HCT116 (cell line): Measurements from ENCODE around the gene TENM4. TPM values are rescaled to one million over a fixed set of nuclear protein-coding genes. Genes with fewer than 3 reads are reported as not detected.
A peak's percentile ranks its signal among the peaks of the same experiment; 100 is the strongest.

Source experiments
- ATAC-seq: fragments of 200-7000 bp; cut with Tn5 transposase; 2 replicates; pipeline ENCODE4 v1.9.1; 2020; ENCODE audit warnings: mild to moderate bottlenecking, moderate library complexity
- BruUV-seq: library from RNA; stranded (reverse); fragments of 400-500 nt; replicated peaks from 2 replicates; lab custom pipeline; 2021; lab: Mats Ljungman, UMichigan
- CTCF ChIA-PET: fragments of 300-600 bp; sonication (Branson Sonifier 250); formaldehyde crosslinking; loops from one replicate; lab custom pipeline; 2021; ENCODE audit warnings: antibody characterized with exemption; lab: Charles Lee
- POLR2A ChIA-PET: fragments of 300-600, 350-600 bp; sonication (Branson Sonifier 250); formaldehyde crosslinking; loops from one replicate; lab custom pipeline; 2021; ENCODE audit warnings: antibody characterized with exemption; lab: Charles Lee
- RAD21 ChIA-PET, 2 experiments: fragments of 300-600 bp; sonication (Branson Sonifier 250); formaldehyde crosslinking; loops; one replicate each; lab custom pipeline; 2023; ENCODE audit warnings: low total read pairs in 2 of 2; ENCODE audit not compliant: uncharacterized antibody in 2 of 2, unreplicated experiment in 2 of 2, low non-redundant PET in 1 of 2; lab: Charles Lee
- DNase-seq: peaks from one replicate; pipeline ENCODE4 v3.0.0-alpha.2; 2010; ENCODE audit warnings: low read depth, low spot score
- H2AFZ ChIP-seq: fragments of 200-600 bp; shearing (Covaris generic), sonication (generic); 2 replicates; pipeline ENCODE4 v1.6.1; 2017; ENCODE audit warnings: low read depth, mixed run types, mixed read lengths, antibody characterized with exemption, low read length; ENCODE audit not compliant: poor library complexity, severe bottlenecking
- H3K27ac ChIP-seq: 2 replicates; pipeline ENCODE4 v1.5.1; 2012; ENCODE audit warnings: low read depth, low read length
- H3K27me3 ChIP-seq: fragments of 200-600 bp; sonication (generic); 2 replicates; pipeline ENCODE4 v1.6.1; 2016; ENCODE audit warnings: mixed run types, low read length, mixed read lengths; ENCODE audit not compliant: insufficient read depth
- H3K36me3 ChIP-seq, 2 experiments: fragments of 200-500 bp in 1 of 2; fragments of 200-600 bp in 1 of 2; sonication (Bioruptor generic) in 1 of 2; sonication (generic) in 1 of 2; 2 replicates each; pipeline versions ENCODE4 v1.5.1 to v1.6.1; 2014 to 2016; ENCODE audit warnings: low read length in 2 of 2, inconsistent platforms in 1 of 2, mixed read lengths in 1 of 2, mixed run types in 1 of 2; ENCODE audit not compliant: insufficient read depth in 2 of 2, control insufficient read depth in 1 of 2
- H3K4me1 ChIP-seq, 2 experiments: fragments of 200-600 bp in 1 of 2; sonication (generic) in 1 of 2; 2 replicates each; pipeline versions ENCODE4 v1.5.1 to v1.6.1; 2012 to 2017; ENCODE audit warnings: low read length in 2 of 2, inconsistent platforms in 1 of 2, mild to moderate bottlenecking in 1 of 2, mixed read lengths in 1 of 2, mixed run types in 1 of 2, moderate library complexity in 1 of 2; ENCODE audit not compliant: insufficient read depth in 2 of 2, control insufficient read depth in 1 of 2
- H3K4me2 ChIP-seq: fragments of 200-600 bp; sonication (generic); 2 replicates; pipeline ENCODE4 v1.6.1; 2017; ENCODE audit warnings: mixed run types, low read length, mixed read lengths
- H3K4me3 ChIP-seq, 2 experiments: fragments of 200-600 bp in 1 of 2; sonication (generic) in 1 of 2; replicated peaks in 1 of 2; 2 replicates each; pipeline ENCODE4 v1.5.1; 2011 to 2016; ENCODE audit warnings: low read length in 2 of 2, control low read depth in 1 of 2, low read depth in 1 of 2, mild to moderate bottlenecking in 1 of 2, mixed read lengths in 1 of 2, mixed run types in 1 of 2
- H3K79me2 ChIP-seq: fragments of 200-600 bp; sonication (generic); 2 replicates; pipeline ENCODE4 v1.6.1; 2017; ENCODE audit warnings: mild to moderate bottlenecking, mixed run types, low read length, moderate library complexity, mixed read lengths; ENCODE audit not compliant: insufficient read depth
- H3K9ac ChIP-seq: fragments of 200-600 bp; sonication (generic); 2 replicates; pipeline ENCODE4 v1.6.1; 2016; ENCODE audit warnings: low read length, mixed read lengths
- H3K9me2 ChIP-seq: fragments of 200-600 bp; sonication (generic), shearing (Covaris generic); 2 replicates; pipeline ENCODE4 v1.6.1; 2017; ENCODE audit warnings: mixed run types, mild to moderate bottlenecking, moderate library complexity; ENCODE audit not compliant: insufficient read depth
- H3K9me3 ChIP-seq, 2 experiments: fragments of 200-500 bp in 1 of 2; fragments of 200-600 bp in 1 of 2; sonication (Bioruptor generic) in 1 of 2; sonication (generic) in 1 of 2; 2 replicates each; pipeline ENCODE4 v1.6.1; 2014 to 2017; ENCODE audit warnings: low read length in 2 of 2, mixed read lengths in 2 of 2, inconsistent platforms in 1 of 2, low read depth in 1 of 2, mild to moderate bottlenecking in 1 of 2, mixed run types in 1 of 2, moderate library complexity in 1 of 2; ENCODE audit not compliant: control insufficient read depth in 1 of 2, insufficient read depth in 1 of 2
- H4K20me1 ChIP-seq: fragments of 200-600 bp; sonication (generic), shearing (Covaris generic); 2 replicates; pipeline ENCODE4 v1.6.1; 2017; ENCODE audit warnings: mixed run types, mild to moderate bottlenecking, moderate library complexity; ENCODE audit not compliant: insufficient read depth
- CBX3 ChIP-seq: IDR thresholded peaks from 2 replicates; pipeline ENCODE4 v1.6.1; 2012; ENCODE audit warnings: low read depth
- ELF1 ChIP-seq: IDR thresholded peaks from 2 replicates; pipeline ENCODE4 v1.6.1; 2012; ENCODE audit warnings: low read depth, borderline replicate concordance
- EZH2 ChIP-seq: fragments of 200-600 bp; sonication (generic); IDR thresholded peaks from 2 replicates; pipeline ENCODE4 v1.6.1; 2017; ENCODE audit warnings: antibody characterized with exemption, mixed run types
- EZH2phosphoT487 ChIP-seq: fragments of 200-600 bp; IDR thresholded peaks from 2 replicates; pipeline ENCODE4 v1.6.1; 2018; ENCODE audit warnings: antibody characterized with exemption, borderline replicate concordance
- POLR2A ChIP-seq: IDR thresholded peaks from 2 replicates; pipeline ENCODE4 v1.7.0; 2011; ENCODE audit warnings: borderline replicate concordance; ENCODE audit not compliant: insufficient read depth, insufficient read length; ENCODE audit errors: extremely low read depth
- POLR2AphosphoS5 ChIP-seq: IDR thresholded peaks from 2 replicates; pipeline ENCODE4 v1.6.1; 2011; ENCODE audit warnings: mild to moderate bottlenecking, low read depth, low read length, moderate library complexity
- SIN3A ChIP-seq: IDR thresholded peaks from 2 replicates; pipeline ENCODE4 v1.6.1; 2012; ENCODE audit warnings: low read depth
- SP1 ChIP-seq: IDR thresholded peaks from 2 replicates; pipeline ENCODE4 v1.6.1; 2012; ENCODE audit warnings: low read depth
- TCF7L2 ChIP-seq: IDR thresholded peaks from 2 replicates; pipeline ENCODE4 v1.7.0; 2011; ENCODE audit warnings: borderline replicate concordance, inconsistent platforms; ENCODE audit not compliant: insufficient read depth, insufficient read length; ENCODE audit errors: extremely low read depth
- ZFX ChIP-seq: fragments of 450-650 bp; IDR thresholded peaks from 2 replicates; pipeline ENCODE4 v1.6.1; 2017
- intact Hi-C: fragments of 100-400 bp; cut with micrococcal nuclease; formaldehyde crosslinking; loops from 2 replicates; pipeline ENCODE4 v1.10.0; 2022
- total RNA-seq: library from RNA; stranded (reverse); gene quantifications from one replicate; pipeline ENCODE4 v1.2.1, GENCODE V29; 2021; ENCODE audit not compliant: unreplicated experiment
- TF ChIP-seq, protein P1 (sequence below): IDR thresholded peaks from 2 replicates; pipeline ENCODE4 v1.6.1; 2011; ENCODE audit warnings: mild to moderate bottlenecking, low read length, moderate library complexity; ENCODE audit not compliant: insufficient replicate concordance; ENCODE audit errors: extremely low read depth
- TF ChIP-seq, protein P2 (sequence below): IDR thresholded peaks from 2 replicates; pipeline ENCODE4 v1.6.1; 2012
- TF ChIP-seq, protein P3 (sequence below), 3 experiments: fragments of 200-600 bp in 1 of 3; sonication (generic) in 1 of 3; IDR thresholded peaks in 2 of 3; conservative IDR thresholded peaks in 1 of 3; 2 replicates each; pipeline ENCODE4 v1.5.1; 2012 to 2017; ENCODE audit warnings: low read depth in 2 of 3, low read length in 2 of 3, antibody characterized with exemption in 1 of 3, borderline replicate concordance in 1 of 3, control low read depth in 1 of 3, mild to moderate bottlenecking in 1 of 3, mixed read lengths in 1 of 3, mixed run types in 1 of 3, moderate library complexity in 1 of 3; ENCODE audit not compliant: insufficient read depth in 1 of 3

TENM4 gene
- total RNA-seq, 1 experiment from 2014 or later, result 0.05 TPM

DNA sequence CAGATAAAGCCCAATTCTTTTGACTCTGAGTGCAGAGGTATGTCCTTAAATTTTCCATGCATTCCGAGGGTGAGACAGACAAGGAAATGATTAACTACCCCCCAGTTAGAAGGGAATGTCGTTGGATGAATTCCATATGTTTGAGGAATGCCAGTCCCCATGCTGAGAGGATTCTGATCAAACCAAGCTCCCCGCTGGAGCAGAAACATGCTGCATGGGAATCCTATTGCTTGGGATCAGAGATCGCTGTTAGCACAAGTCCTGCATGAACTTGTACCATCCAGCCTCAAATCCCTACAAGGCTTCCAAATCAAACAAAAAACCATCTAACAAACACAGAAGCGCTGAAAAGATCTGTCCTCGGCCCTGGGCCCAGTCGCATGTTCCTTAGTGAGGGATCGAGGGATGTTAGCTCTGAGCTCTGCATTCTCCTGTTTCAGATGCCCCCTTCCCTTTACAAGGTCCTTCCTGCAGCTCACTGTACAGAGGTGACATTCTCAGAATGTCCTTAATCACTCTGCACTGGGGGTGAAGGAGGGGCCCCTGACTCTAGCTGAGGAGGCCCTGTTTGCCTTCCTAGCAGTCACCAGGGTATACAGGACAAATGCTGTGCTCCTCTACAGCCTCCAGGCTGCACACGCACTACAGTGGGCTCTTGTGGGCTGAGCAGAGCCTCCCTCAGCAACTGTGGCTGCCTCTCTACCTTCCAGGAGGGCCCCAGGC is 353.4 kb downstream of the TENM4 start:
- no peak overlapping the region for H3K4me3 ChIP-seq
- H3K9me3 ChIP-seq, result no peaks in the 10 kb centered on the region
- no peak overlapping the region for H2AFZ ChIP-seq
- H3K27me3 ChIP-seq, result no peaks in the 10 kb centered on the region
- TF ChIP-seq, protein P1, sequence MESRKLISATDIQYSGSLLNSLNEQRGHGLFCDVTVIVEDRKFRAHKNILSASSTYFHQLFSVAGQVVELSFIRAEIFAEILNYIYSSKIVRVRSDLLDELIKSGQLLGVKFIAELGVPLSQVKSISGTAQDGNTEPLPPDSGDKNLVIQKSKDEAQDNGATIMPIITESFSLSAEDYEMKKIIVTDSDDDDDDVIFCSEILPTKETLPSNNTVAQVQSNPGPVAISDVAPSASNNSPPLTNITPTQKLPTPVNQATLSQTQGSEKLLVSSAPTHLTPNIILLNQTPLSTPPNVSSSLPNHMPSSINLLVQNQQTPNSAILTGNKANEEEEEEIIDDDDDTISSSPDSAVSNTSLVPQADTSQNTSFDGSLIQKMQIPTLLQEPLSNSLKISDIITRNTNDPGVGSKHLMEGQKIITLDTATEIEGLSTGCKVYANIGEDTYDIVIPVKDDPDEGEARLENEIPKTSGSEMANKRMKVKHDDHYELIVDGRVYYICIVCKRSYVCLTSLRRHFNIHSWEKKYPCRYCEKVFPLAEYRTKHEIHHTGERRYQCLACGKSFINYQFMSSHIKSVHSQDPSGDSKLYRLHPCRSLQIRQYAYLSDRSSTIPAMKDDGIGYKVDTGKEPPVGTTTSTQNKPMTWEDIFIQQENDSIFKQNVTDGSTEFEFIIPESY, result no peak
- TF ChIP-seq POLR2A (no peak), SIN3A (no peak), CBX3 (no peak), EZH2 (no peak), ELF1 (no peak), POLR2AphosphoS5 (no peak), SP1 (no peak), TCF7L2 (no peak), ZFX (no peak), EZH2phosphoT487 (no peak)
- TF ChIP-seq, protein P2, sequence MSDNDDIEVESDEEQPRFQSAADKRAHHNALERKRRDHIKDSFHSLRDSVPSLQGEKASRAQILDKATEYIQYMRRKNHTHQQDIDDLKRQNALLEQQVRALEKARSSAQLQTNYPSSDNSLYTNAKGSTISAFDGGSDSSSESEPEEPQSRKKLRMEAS, result no peak
- TF ChIP-seq, protein P3, sequence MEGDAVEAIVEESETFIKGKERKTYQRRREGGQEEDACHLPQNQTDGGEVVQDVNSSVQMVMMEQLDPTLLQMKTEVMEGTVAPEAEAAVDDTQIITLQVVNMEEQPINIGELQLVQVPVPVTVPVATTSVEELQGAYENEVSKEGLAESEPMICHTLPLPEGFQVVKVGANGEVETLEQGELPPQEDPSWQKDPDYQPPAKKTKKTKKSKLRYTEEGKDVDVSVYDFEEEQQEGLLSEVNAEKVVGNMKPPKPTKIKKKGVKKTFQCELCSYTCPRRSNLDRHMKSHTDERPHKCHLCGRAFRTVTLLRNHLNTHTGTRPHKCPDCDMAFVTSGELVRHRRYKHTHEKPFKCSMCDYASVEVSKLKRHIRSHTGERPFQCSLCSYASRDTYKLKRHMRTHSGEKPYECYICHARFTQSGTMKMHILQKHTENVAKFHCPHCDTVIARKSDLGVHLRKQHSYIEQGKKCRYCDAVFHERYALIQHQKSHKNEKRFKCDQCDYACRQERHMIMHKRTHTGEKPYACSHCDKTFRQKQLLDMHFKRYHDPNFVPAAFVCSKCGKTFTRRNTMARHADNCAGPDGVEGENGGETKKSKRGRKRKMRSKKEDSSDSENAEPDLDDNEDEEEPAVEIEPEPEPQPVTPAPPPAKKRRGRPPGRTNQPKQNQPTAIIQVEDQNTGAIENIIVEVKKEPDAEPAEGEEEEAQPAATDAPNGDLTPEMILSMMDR (IDR thresholded peaks at IDR 0.05 in 2 of 3, conservative IDR thresholded peaks at IDR 0.05 in 1 of 3; ENCODE audit: borderline replicate concordance in 1 of 3, insufficient read depth in 1 of 3, low read depth in 2 of 3, low read length in 2 of 3), result no peak
- ChIA-PET POLR2A (no interaction called here), RAD21 (no interaction called here), CTCF (interaction anchor here (2.7 kb wide), 1 partner anchor 12 kb away, joined by 12 read pairs; no protein-coding TSS in a partner anchor)
- DNase-seq (no peak), ATAC-seq (peak; percentile 47)
- H3K36me3 ChIP-seq, result no peaks in the 10 kb centered on the region
- H3K9ac ChIP-seq, result no peak overlapping the region
- H3K27ac ChIP-seq, result no peak overlapping the region
- no peaks in the 10 kb centered on the region for H3K79me2 ChIP-seq
- BruUV-seq, result no TSS peak
- H3K9me2 ChIP-seq, result no peaks in the 10 kb centered on the region
- H3K4me2 ChIP-seq, result peak overlapping the region; percentile 42; the same call in 1 of the 2 replicates
- H4K20me1 ChIP-seq, result no peaks in the 10 kb centered on the region
- intact Hi-C loops, result no loop called here
- H3K4me1 ChIP-seq, result peaks cover 9 to 21% of the 10 kb centered on the region in 2 experiments
